ENCODE measurements around the gene PARD3B. TPM values are rescaled to one million over a fixed set of nuclear protein-coding genes. Genes with fewer than 3 reads are reported as not detected.

Gene PARD3B
- total and polyA plus RNA-seq, 2 of the 13 experiments (the other 11 are each of a cell fraction or from before 2014, with no cell fraction given): 0.71 to 2.3 TPM

- H3K27me3 ChIP-seq (ENCODE audit: control insufficient read depth in 1 of 2, insufficient read depth in 2 of 2, low read length in 2 of 2): no peaks in the 10 kb centered on the region
- H4K20me1 ChIP-seq (ENCODE audit: insufficient read depth, low read length): no peaks in the 10 kb centered on the region
- H3K4me2 ChIP-seq (ENCODE audit: low read depth, low read length): no peak overlapping the region
- no TSS peak for BruUV-seq (replicated peaks)
- ATAC-seq (no peak), FAIRE-seq (no peak), DNase-seq (ENCODE audit: low spot score) (no peak)
- no peak overlapping the region for H3K27ac ChIP-seq (ENCODE audit: extremely low read length, insufficient read depth, low read length)
- WGBS (ENCODE audit: low lambda C conversion rate): 31% methylated on average over 3 of the region's 3 CpGs
- no peaks in the 10 kb centered on the region for H3K79me2 ChIP-seq (ENCODE audit: insufficient read depth, low read length)
- in situ Hi-C loops (cut with HindIII; ENCODE audit: extremely low pct_ligation_motif_present, low pct_unique_long_range_greater_than_20kb): no loop called here
- intact Hi-C loops (cut with micrococcal nuclease; ENCODE audit: unreplicated experiment): no loop called here
- no peaks in the 10 kb centered on the region for H3K9me3 ChIP-seq (ENCODE audit: low read length)
- H3K36me3 ChIP-seq (replicated peaks in 1 of 2; ENCODE audit: control insufficient read depth in 1 of 2, insufficient read depth in 2 of 2, low read length in 2 of 2): no peaks in the 10 kb centered on the region
- no peak overlapping the region for H3K4me3 ChIP-seq (replicated peaks in 1 of 3; ENCODE audit: insufficient read depth in 1 of 3, low read depth in 2 of 3, low read length in 3 of 3)
- TF ChIP-seq ZNF746 (CRISPR knock-in tag; IDR thresholded peaks at IDR 0.05): no peak
- H3K9ac ChIP-seq (ENCODE audit: insufficient read depth, low read depth, low read length): no peak overlapping the region
- H3K4me1 ChIP-seq (ENCODE audit: insufficient read depth, low read length): no peaks in the 10 kb centered on the region
- ChIA-PET POLR2A (no interaction called here), CTCF (ENCODE audit: low intra/inter-chr PET ratio, low total read pairs) (no interaction called here)
- no peak overlapping the region for H2AFZ ChIP-seq (ENCODE audit: low read length)
These were observed 1061.9 kb downstream of the PARD3B start for GRCh38 chr2:205607146-205607545.

DNA sequence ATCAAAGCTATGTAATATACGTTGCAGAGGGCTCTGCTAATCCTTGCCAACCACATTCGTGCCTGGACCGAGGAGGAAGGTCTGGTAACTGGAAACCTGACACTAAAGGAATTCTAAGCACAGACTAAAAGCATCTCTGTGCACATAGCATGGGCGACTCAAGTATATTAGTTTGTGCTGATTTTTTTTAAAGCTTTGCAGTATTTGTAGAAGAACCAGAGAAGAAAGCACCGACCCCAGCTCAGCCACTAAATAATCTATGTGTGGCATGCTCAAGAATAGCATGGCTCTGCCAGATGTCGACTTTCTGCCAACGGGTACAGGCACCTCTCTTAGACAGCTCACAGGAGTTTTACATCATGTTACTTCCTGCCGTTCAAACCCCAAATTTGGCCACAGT lies 1063.8 kb downstream of the PARD3B start:
- WGBS (ENCODE audit: low lambda C conversion rate): 35% methylated on average over 8 of the region's 8 CpGs
- BruUV-seq (replicated peaks): no TSS peak

More for the DNA sequence above, 1063.8 kb downstream of the PARD3B start:
- POLR2A ChIA-PET: no interaction called here
- in situ Hi-C loops (cut with HindIII; ENCODE audit: extremely low pct_ligation_motif_present, low pct_unique_long_range_greater_than_20kb) (no loop called here), intact Hi-C loops (cut with micrococcal nuclease; ENCODE audit: unreplicated experiment) (no loop called here)
- Histone ChIP-seq H3K36me3 (replicated peaks in 1 of 2; ENCODE audit: control insufficient read depth in 1 of 2, insufficient read depth in 2 of 2, low read length in 2 of 2) (no peaks in the 10 kb centered on the region), H3K9ac (ENCODE audit: insufficient read depth, low read depth, low read length) (no peak overlapping the region), H4K20me1 (ENCODE audit: insufficient read depth, low read length) (no peaks in the 10 kb centered on the region), H3K4me1 (ENCODE audit: insufficient read depth, low read length) (no peaks in the 10 kb centered on the region), H3K4me3 (replicated peaks in 1 of 3; ENCODE audit: insufficient read depth in 1 of 3, low read depth in 2 of 3, low read length in 3 of 3) (no peak overlapping the region), H3K27ac (ENCODE audit: extremely low read length, insufficient read depth, low read length) (no peak overlapping the region), H2AFZ (ENCODE audit: low read length) (no peak overlapping the region), H3K27me3 (ENCODE audit: control insufficient read depth in 1 of 2, insufficient read depth in 2 of 2, low read length in 2 of 2) (no peaks in the 10 kb centered on the region), H3K9me3 (ENCODE audit: low read length) (no peaks in the 10 kb centered on the region), H3K4me2 (ENCODE audit: low read depth, low read length) (no peak overlapping the region), H3K79me2 (ENCODE audit: insufficient read depth, low read length) (no peaks in the 10 kb centered on the region)
- TF ChIP-seq MEIS2 (CRISPR knock-in tag; IDR thresholded peaks at IDR 0.05): no peak
- TF ChIP-seq HOXD1 (CRISPR knock-in tag; IDR thresholded peaks at IDR 0.05): no peak
- no peak for TF ChIP-seq RORA (CRISPR knock-in tag; IDR thresholded peaks at IDR 0.05)
- no peak for TF ChIP-seq ZNF333 (CRISPR knock-in tag; IDR thresholded peaks at IDR 0.05; ENCODE audit: borderline replicate concordance)
- TF ChIP-seq CCAR2 (optimal IDR thresholded peaks at IDR 0.05; ENCODE audit: low read depth, low read length): no peak
- TF ChIP-seq SRSF4 (IDR thresholded peaks at IDR 0.05; ENCODE audit: low read depth, low read length, poor library complexity, severe bottlenecking): no peak
- no peak for TF ChIP-seq ZUFSP (CRISPR knock-in tag; IDR thresholded peaks at IDR 0.05; ENCODE audit: borderline replicate concordance)
- no peak for TF ChIP-seq RFX1 (IDR thresholded peaks at IDR 0.05)
- no peak for TF ChIP-seq RNF2 (conservative IDR thresholded peaks at IDR 0.05; ENCODE audit: low read depth)
- no peak for TF ChIP-seq ELF4 (CRISPR knock-in tag; IDR thresholded peaks at IDR 0.05; ENCODE audit: borderline replicate concordance)
- TF ChIP-seq HMG20B (CRISPR knock-in tag; conservative IDR thresholded peaks at IDR 0.05): no peak
- TF ChIP-seq, protein P1, sequence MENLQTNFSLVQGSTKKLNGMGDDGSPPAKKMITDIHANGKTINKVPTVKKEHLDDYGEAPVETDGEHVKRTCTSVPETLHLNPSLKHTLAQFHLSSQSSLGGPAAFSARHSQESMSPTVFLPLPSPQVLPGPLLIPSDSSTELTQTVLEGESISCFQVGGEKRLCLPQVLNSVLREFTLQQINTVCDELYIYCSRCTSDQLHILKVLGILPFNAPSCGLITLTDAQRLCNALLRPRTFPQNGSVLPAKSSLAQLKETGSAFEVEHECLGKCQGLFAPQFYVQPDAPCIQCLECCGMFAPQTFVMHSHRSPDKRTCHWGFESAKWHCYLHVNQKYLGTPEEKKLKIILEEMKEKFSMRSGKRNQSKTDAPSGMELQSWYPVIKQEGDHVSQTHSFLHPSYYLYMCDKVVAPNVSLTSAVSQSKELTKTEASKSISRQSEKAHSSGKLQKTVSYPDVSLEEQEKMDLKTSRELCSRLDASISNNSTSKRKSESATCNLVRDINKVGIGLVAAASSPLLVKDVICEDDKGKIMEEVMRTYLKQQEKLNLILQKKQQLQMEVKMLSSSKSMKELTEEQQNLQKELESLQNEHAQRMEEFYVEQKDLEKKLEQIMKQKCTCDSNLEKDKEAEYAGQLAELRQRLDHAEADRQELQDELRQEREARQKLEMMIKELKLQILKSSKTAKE (CRISPR knock-in tag; IDR thresholded peaks at IDR 0.05; ENCODE audit: borderline replicate concordance): no peak
- no peak for TF ChIP-seq THAP8 (CRISPR knock-in tag; IDR thresholded peaks at IDR 0.05; ENCODE audit: borderline replicate concordance)
- no peak for TF ChIP-seq SMC3 (IDR thresholded peaks at IDR 0.05; ENCODE audit: low read length)
- ATAC-seq: no peak
- CTCF ChIA-PET (ENCODE audit: low intra/inter-chr PET ratio, low total read pairs): no interaction called here
- no peak for FAIRE-seq
- DNase-seq (ENCODE audit: low spot score): no peak

All from HepG2 (cell line).